ENCODE data around the gene PLCD3.
"Not testable (repeated sequence)": the region's sequence is repeated elsewhere in the genome, so short reads cannot be mapped to it uniquely, and the experiment has no call there.

Gene PLCD3

DNA sequence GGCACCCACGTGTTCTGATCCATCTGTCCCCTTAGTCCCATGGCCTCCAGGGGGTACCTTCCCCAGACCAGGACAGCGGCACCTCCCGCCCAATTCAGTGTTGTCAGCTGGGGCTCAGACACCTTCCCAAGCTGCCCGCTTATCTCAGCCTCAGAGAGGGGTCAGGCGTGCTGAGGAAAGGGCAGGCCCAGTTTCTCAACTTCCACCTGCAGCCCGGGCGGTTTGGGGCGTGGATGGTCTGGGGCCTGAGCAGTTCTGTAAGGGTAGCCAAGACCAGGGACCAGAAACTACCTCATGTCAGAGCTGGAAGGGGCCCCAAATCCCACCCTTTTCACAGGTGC is 5.1 kb downstream of the PLCD3 start:
- H3K36me3 ChIP-seq = no peaks in the 10 kb centered on the region
- peak overlapping the region; percentile 98 to 99 for H3K27ac ChIP-seq
- H3K4me3 ChIP-seq = peak overlapping the region in 1 of 2 donors; percentile 21
- no peak for TF ChIP-seq CTCF (IDR thresholded peaks at IDR 0.05)
- peaks cover 0 to 86% (median 74%) of the 10 kb centered on the region in 4 donors for H3K4me1 ChIP-seq
- intact Hi-C loops (cut with DNase I; ENCODE audit: low total_unique reads) = no loop called here
- H3K27me3 ChIP-seq = no peaks in the 10 kb centered on the region
- no peak for DNase-seq
- H3K9me3 ChIP-seq = no peaks in the 10 kb centered on the region

DNA sequence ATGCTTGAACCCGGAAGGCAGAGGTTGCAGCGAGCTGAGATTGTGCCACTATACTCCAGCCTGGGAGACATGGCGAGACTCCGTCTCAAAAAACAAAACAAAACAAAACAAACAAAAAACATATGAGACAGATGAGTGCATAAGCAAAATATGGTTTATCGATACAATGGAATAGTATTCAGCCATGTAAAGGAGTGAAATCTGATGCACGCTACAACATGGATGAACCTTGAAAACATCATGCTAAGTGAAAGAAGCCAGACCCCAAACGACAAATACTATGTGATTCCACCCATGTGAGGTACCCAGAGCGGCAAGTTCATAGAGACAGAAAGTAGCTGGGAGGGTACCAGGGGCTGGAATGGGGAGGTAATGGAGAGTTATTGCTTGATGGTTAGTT is 6.8 kb downstream of the PLCD3 start:
- no peaks in the 10 kb centered on the region for H3K27me3 ChIP-seq
- peaks cover 0 to 8% (median 2%) of the 10 kb centered on the region in 3 donors for H3K36me3 ChIP-seq
- intact Hi-C loops (cut with DNase I; ENCODE audit: low total_unique reads) = no loop called here
- no peaks in the 10 kb centered on the region for H3K9me3 ChIP-seq
- no peak overlapping the region for H3K4me3 ChIP-seq
- H3K4me1 ChIP-seq = peaks cover 0 to 86% (median 60%) of the 10 kb centered on the region in 4 donors
- no peak for TF ChIP-seq CTCF (IDR thresholded peaks at IDR 0.05)
- no peak for DNase-seq
- H3K27ac ChIP-seq = no peak overlapping the region

- Histone ChIP-seq H3K27ac (peak overlapping the region; percentile 61 to 67), H3K36me3 (peaks cover 5 to 15% (median 10%) of the 10 kb centered on the region in 3 donors), H3K4me1 (peaks cover 0 to 79% (median 53%) of the 10 kb centered on the region in 4 donors)
- H3K27me3 ChIP-seq; H3K4me3 ChIP-seq; DNase-seq; intact Hi-C loops (cut with DNase I; ENCODE audit: low total_unique reads); H3K9me3 ChIP-seq: not testable (repeated sequence)
Measured at GRCh38 chr17:45124797-45125122, 7.6 kb downstream of the PLCD3 start.

DNA sequence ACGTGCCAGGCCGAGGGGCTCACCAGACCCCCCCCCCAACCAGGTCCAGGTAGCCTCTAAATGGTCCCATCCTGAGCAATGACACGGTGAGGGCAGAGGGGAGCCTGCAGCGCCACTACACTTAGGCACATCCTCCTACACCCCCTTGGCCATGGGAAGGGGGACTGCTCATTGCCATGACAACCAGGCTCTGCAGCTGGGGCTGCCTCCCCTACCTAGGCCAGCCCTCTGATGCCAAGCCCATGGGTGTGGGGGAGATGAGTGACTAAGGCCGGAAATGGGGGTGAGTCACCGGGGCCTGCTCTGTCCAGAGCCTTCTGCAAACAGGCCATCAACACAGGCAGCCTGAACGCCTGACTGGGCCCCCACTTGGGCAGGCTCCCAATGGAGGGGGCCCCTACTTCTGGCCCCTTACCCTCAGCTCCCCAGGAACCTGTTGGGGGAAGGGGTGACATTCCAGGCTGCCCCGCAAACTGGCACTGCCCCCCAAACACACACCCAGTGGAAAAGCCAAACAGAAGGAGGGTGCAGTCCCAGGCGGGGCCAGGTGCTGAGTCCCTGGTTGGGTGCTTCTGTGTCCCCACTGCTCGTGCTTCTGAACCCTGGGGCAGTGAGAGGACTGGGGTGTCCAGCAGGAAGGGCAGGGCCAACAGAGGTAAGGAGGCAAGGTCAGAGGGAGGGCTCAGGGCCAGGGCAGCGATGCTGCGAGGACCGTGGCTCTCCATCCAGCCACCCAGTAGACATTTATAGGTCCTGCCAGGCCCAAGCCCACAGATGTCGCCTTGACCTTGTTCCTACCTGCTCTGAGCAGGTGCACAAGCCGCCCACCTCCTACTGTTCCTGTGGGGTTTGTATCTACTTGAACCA is 8.2 kb downstream of the PLCD3 start:
- no peaks in the 10 kb centered on the region for H3K27me3 ChIP-seq
- intact Hi-C loops (cut with DNase I; ENCODE audit: low total_unique reads) = no loop called here
- H3K36me3 ChIP-seq = peaks cover 10 to 21% (median 15%) of the 10 kb centered on the region in 3 donors
- peaks cover 0 to 73% (median 48%) of the 10 kb centered on the region in 4 donors for H3K4me1 ChIP-seq
- no peaks in the 10 kb centered on the region for H3K9me3 ChIP-seq
- peak; percentile 78 to 84 for DNase-seq
- no peak for TF ChIP-seq CTCF (IDR thresholded peaks at IDR 0.05)
- no peak overlapping the region for H3K4me3 ChIP-seq
- peak overlapping the region; percentile 61 to 67 for H3K27ac ChIP-seq

- Histone ChIP-seq H3K27ac (peak overlapping the region; percentile 61 to 67), H3K27me3 (no peaks in the 10 kb centered on the region)
- intact Hi-C loops (cut with DNase I; ENCODE audit: low total_unique reads) = no loop called here
Measured at GRCh38 chr17:45123076-45123770, 9.1 kb downstream of the PLCD3 start.

More at GRCh38 chr17:45123076-45123770, 9.1 kb downstream of the PLCD3 start:
- peaks cover 10 to 31% (median 25%) of the 10 kb centered on the region in 3 donors for H3K36me3 ChIP-seq
- no peaks in the 10 kb centered on the region for H3K9me3 ChIP-seq
- peaks cover 0 to 63% (median 38%) of the 10 kb centered on the region in 4 donors for H3K4me1 ChIP-seq
- TF ChIP-seq CTCF (IDR thresholded peaks at IDR 0.05) = no peak
- H3K4me3 ChIP-seq = no peak overlapping the region
- DNase-seq = no peak
